CD14-positive monocyte (primary cell): ENCODE data around the gene SLCO4A1. TPM values are rescaled to one million over a fixed set of nuclear protein-coding genes. Genes with fewer than 3 reads are reported as not detected.
A peak's percentile ranks its signal among the peaks of the same experiment; 100 is the strongest.

ENCODE experiments used
- DNase-seq, 3 donors: peaks; one replicate each; pipeline ENCODE4 v3.0.0-alpha.2; 2011 to 2022
- H2AFZ ChIP-seq: 2 replicates; pipeline ENCODE4 v1.6.0; 2012; ENCODE audit warnings: mild to moderate bottlenecking, low read depth, low read length, inconsistent platforms; ENCODE audit not compliant: insufficient read depth, poor library complexity, severe bottlenecking
- H3K27ac ChIP-seq, 2 donors: 1 replicate in 1 of 2; 2 replicates in 1 of 2; pipeline ENCODE4 v1.5.1; 2012 to 2013; ENCODE audit warnings: low read length in 2 of 2, control low read depth in 1 of 2, inconsistent platforms in 1 of 2, low read depth in 1 of 2, mild to moderate bottlenecking in 1 of 2
- H3K27me3 ChIP-seq, 2 donors: one replicate each; pipeline versions ENCODE4 v1.6.0 to v1.6.1; 2011 to 2013; ENCODE audit warnings: low read length in 2 of 2; ENCODE audit not compliant: control insufficient read depth in 2 of 2, insufficient read depth in 2 of 2
- H3K36me3 ChIP-seq, 2 donors: replicated peaks in 1 of 2; 1 replicate in 1 of 2; 2 replicates in 1 of 2; pipeline versions ENCODE4 v1.5.1 to v1.6.1; 2012 to 2013; ENCODE audit warnings: low read length in 2 of 2, control low read depth in 1 of 2, inconsistent platforms in 1 of 2, mild to moderate bottlenecking in 1 of 2; ENCODE audit not compliant: insufficient read depth in 2 of 2, control insufficient read depth in 1 of 2
- H3K4me1 ChIP-seq, 2 donors: 1 replicate in 1 of 2; 2 replicates in 1 of 2; pipeline versions ENCODE4 v1.5.1 to v1.6.1; 2012 to 2013; ENCODE audit warnings: low read length in 2 of 2, control low read depth in 1 of 2, inconsistent platforms in 1 of 2, mild to moderate bottlenecking in 1 of 2, moderate library complexity in 1 of 2; ENCODE audit not compliant: insufficient read depth in 2 of 2, control insufficient read depth in 1 of 2
- H3K4me2 ChIP-seq: replicated peaks from 2 replicates; pipeline ENCODE3; 2012; ENCODE audit warnings: low read length, moderate library complexity, mild to moderate bottlenecking; ENCODE audit not compliant: poor library complexity, severe bottlenecking; ENCODE audit errors: extremely low read depth
- H3K4me3 ChIP-seq, 3 experiments: fragments of 200-600 bp in 1 of 3; sonication (generic) in 1 of 3; replicated peaks in 1 of 3; 1 replicate in 2 of 3; 2 replicates in 1 of 3; pipeline ENCODE4 v1.5.1; 2011 to 2013; ENCODE audit warnings: low read length in 3 of 3, mild to moderate bottlenecking in 3 of 3, control low read depth in 2 of 3, low read depth in 2 of 3, inconsistent platforms in 1 of 3, moderate library complexity in 1 of 3
- H3K79me2 ChIP-seq: 2 replicates; pipeline ENCODE4 v1.6.0; 2012; ENCODE audit warnings: mild to moderate bottlenecking, control low read depth, inconsistent platforms, low read length, moderate library complexity; ENCODE audit not compliant: insufficient read depth
- H3K9ac ChIP-seq: 2 replicates; pipeline ENCODE4 v1.6.0; 2017; ENCODE audit warnings: low read length, mild to moderate bottlenecking; ENCODE audit not compliant: insufficient read depth, poor library complexity, severe bottlenecking
- H3K9me3 ChIP-seq, 2 donors: replicated peaks in 1 of 2; 1 replicate in 1 of 2; 2 replicates in 1 of 2; pipeline versions ENCODE4 v1.5.1 to v1.6.1; 2012 to 2013; ENCODE audit warnings: low read length in 2 of 2, control low read depth in 1 of 2; ENCODE audit not compliant: control insufficient read depth in 1 of 2, insufficient read depth in 1 of 2
- H4K20me1 ChIP-seq: 2 replicates; pipeline ENCODE4 v1.6.0; 2012; ENCODE audit warnings: mild to moderate bottlenecking, low read length, control low read depth, moderate library complexity; ENCODE audit not compliant: insufficient read depth
- H3K27ac Mint-ChIP-seq, 7 donors: one replicate each; pipeline ENCODE4 v1.8.0; 2020; ENCODE audit warnings: mild to moderate bottlenecking in 7 of 7, mixed read lengths in 7 of 7, moderate library complexity in 6 of 7, inconsistent platforms in 2 of 7
- H3K27me3 Mint-ChIP-seq, 3 donors: one replicate each; pipeline ENCODE4 v1.8.0; 2021 to 2022; ENCODE audit warnings: low read depth in 3 of 3, mild to moderate bottlenecking in 3 of 3, mixed read lengths in 3 of 3, moderate library complexity in 3 of 3, inconsistent platforms in 1 of 3
- H3K36me3 Mint-ChIP-seq, 2 donors: one replicate each; pipeline ENCODE4 v1.8.0; 2020; ENCODE audit warnings: mixed read lengths in 2 of 2, inconsistent platforms in 1 of 2, mild to moderate bottlenecking in 1 of 2
- H3K4me1 Mint-ChIP-seq: one replicate; pipeline ENCODE4 v1.8.0; 2020; ENCODE audit warnings: mild to moderate bottlenecking, mixed read lengths
- H3K4me3 Mint-ChIP-seq, 2 donors: one replicate each; pipeline ENCODE4 v1.8.0; 2020; ENCODE audit warnings: mild to moderate bottlenecking in 2 of 2, mixed read lengths in 2 of 2, moderate library complexity in 1 of 2
- H3K9me3 Mint-ChIP-seq, 7 donors: one replicate each; pipeline ENCODE4 v1.8.0; 2020 to 2022; ENCODE audit warnings: mixed read lengths in 7 of 7, mild to moderate bottlenecking in 6 of 7, moderate library complexity in 6 of 7, inconsistent platforms in 2 of 7
- WGBS: methylation state at CpG from one replicate; pipeline ENCODE4 v1.1.5; 2013; ENCODE audit warnings: missing lambda C conversion rate; ENCODE audit not compliant: insufficient coverage; 5-methylcytosine and 5-hydroxymethylcytosine counted together
- intact Hi-C, 2 donors: fragments of 100-400 bp; cut with micrococcal nuclease; formaldehyde crosslinking; loops; one replicate each; pipeline versions ENCODE4 v1.15.0 to v1.15.1; 2023
- polyA plus RNA-seq, 3 donors: library from polyadenylated mRNA; depleted of rRNA in 1 of 3; unstranded in 2 of 3; stranded (reverse) in 1 of 3; fragments of 300-500 nt in 2 of 3; fragments of >200 nt in 1 of 3; fragmentation: Illumina TruSeq in 2 of 3; gene quantifications; 1 replicate in 2 of 3; 2 replicates in 1 of 3; pipeline ENCODE4 v1.2.3, GENCODE V29; 2012 to 2021
- TF ChIP-seq, protein P1 (sequence below): fragments of 200-600 bp; IDR thresholded peaks from one replicate; pipeline ENCODE4 v1.8.0; 2022; ENCODE audit warnings: antibody characterized with exemption, mild to moderate bottlenecking

The SLCO4A1 gene
- polyA plus RNA-seq, 3 donors = 0.05 to 0.42 (median 0.26) TPM

DNA sequence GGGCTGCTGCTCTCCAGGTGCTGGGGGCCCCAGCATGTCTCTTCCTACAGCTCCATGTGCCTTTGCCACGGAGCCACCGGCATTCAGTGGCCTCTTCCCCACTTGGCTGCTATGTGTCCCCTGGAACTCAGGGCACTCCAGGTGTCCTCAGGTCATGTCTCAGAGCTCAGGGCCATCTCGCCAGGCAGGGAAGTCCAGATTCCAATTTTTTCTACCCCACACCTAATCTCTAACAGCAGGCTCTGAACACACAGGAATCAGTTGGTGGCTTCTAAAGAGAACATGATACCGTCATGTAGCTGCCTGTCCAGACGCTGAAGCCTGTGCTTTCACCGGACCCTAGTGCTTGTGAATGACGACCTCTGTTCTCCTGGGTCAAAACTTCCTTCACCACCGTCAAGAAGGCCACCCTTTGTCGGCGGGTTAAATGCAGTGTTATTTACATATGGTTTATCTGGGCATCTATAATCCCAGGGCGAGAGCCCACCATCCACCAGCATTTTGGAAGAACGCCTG is 4.2 kb upstream of the SLCO4A1 start:
- intact Hi-C loops = no loop called here
- no peak overlapping the region for H3K9ac ChIP-seq

DNA sequence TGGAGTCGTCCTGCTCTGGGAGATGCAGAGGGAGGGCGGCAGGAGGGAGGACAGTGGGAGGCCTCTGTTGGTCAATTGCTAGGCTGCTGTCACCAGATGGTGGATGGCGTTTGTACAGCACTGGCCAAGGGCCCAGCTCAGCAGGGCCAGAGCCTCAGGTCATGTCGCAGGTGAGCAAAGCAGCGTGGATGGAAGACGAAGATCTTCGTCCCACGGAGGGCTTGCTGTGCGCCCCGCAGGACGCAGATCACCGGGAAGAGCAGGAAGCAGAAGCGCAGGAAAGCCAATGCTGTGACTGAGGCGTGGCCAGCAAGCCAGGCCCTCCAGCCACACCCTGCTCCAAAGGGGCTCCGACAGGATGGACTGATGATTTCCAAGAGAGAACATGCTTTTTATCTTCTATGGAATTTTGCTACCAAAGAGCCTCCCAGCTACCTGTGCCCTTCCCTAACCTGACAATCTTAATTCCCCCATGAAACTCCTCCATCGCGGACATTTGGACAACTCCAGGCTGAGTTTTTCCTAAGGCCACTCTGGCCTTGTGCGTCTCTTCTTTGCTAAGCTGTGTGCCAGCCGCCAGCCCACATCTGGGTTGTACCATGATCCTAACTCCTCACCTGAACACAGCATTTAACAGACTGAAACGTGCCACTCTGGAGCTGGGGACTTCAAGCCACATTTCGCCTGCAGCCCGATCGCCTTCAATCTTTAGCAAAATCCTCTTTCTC is 3.5 kb upstream of the SLCO4A1 start:
- Mint-ChIP-seq H3K4me1 (peaks cover 23% of the 10 kb centered on the region), H3K27ac (no peak overlapping the region), H3K27me3 (peaks cover 46 to 77% (median 50%) of the 10 kb centered on the region in 3 donors), H3K36me3 (no peaks in the 10 kb centered on the region), H3K9me3 (peaks cover 0 to 6% (median 0%) of the 10 kb centered on the region in 7 donors), H3K4me3 (peak overlapping the region in 1 of 2 donors; percentile 10)
- WGBS = 95% methylated on average over 22 of the region's 23 CpGs
- peaks cover 6 to 53% of the 10 kb centered on the region in 2 donors for H3K27me3 ChIP-seq
- H3K4me1 ChIP-seq = peaks cover 18 to 32% of the 10 kb centered on the region in 2 donors
- no peak overlapping the region for H2AFZ ChIP-seq
- TF ChIP-seq, protein P1, sequence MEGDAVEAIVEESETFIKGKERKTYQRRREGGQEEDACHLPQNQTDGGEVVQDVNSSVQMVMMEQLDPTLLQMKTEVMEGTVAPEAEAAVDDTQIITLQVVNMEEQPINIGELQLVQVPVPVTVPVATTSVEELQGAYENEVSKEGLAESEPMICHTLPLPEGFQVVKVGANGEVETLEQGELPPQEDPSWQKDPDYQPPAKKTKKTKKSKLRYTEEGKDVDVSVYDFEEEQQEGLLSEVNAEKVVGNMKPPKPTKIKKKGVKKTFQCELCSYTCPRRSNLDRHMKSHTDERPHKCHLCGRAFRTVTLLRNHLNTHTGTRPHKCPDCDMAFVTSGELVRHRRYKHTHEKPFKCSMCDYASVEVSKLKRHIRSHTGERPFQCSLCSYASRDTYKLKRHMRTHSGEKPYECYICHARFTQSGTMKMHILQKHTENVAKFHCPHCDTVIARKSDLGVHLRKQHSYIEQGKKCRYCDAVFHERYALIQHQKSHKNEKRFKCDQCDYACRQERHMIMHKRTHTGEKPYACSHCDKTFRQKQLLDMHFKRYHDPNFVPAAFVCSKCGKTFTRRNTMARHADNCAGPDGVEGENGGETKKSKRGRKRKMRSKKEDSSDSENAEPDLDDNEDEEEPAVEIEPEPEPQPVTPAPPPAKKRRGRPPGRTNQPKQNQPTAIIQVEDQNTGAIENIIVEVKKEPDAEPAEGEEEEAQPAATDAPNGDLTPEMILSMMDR = no peak
- H3K36me3 ChIP-seq = no peaks in the 10 kb centered on the region
- no peak overlapping the region for H3K4me3 ChIP-seq
- H4K20me1 ChIP-seq = no peaks in the 10 kb centered on the region
- no peak overlapping the region for H3K4me2 ChIP-seq
- intact Hi-C loops = no loop called here
- no peak overlapping the region for H3K9ac ChIP-seq
- H3K27ac ChIP-seq = no peak overlapping the region
- H3K79me2 ChIP-seq = no peaks in the 10 kb centered on the region
- no peaks in the 10 kb centered on the region for H3K9me3 ChIP-seq
- DNase-seq = no peak

More for the DNA sequence above, 4.2 kb upstream of the SLCO4A1 start:
- H3K4me3 ChIP-seq = no peak overlapping the region
- peaks cover 16% of the 10 kb centered on the region for H3K4me1 Mint-ChIP-seq
- H3K9me3 Mint-ChIP-seq = peaks cover 0 to 6% (median 0%) of the 10 kb centered on the region in 7 donors
- H3K4me2 ChIP-seq = no peak overlapping the region
- no peak overlapping the region for H2AFZ ChIP-seq
- H3K9me3 ChIP-seq = no peaks in the 10 kb centered on the region
- H3K79me2 ChIP-seq = no peaks in the 10 kb centered on the region
- no peaks in the 10 kb centered on the region for H4K20me1 ChIP-seq
- H3K4me1 ChIP-seq = peaks cover 13 to 25% of the 10 kb centered on the region in 2 donors
- peaks cover 39 to 69% (median 43%) of the 10 kb centered on the region in 3 donors for H3K27me3 Mint-ChIP-seq
- 80% methylated on average over 7 of the region's 12 CpGs for WGBS
- no peak overlapping the region for H3K27ac Mint-ChIP-seq
- no peaks in the 10 kb centered on the region for H3K36me3 ChIP-seq
- no peaks in the 10 kb centered on the region for H3K36me3 Mint-ChIP-seq
- H3K27me3 ChIP-seq = peaks cover 6 to 45% of the 10 kb centered on the region in 2 donors
- no peak overlapping the region for H3K27ac ChIP-seq
- H3K4me3 Mint-ChIP-seq = no peak overlapping the region
- DNase-seq = no peak
- TF ChIP-seq, protein P1 = no peak
